Fibroblast of gingiva (primary cell): ENCODE data around the gene DIP2C.
A peak's percentile ranks its signal among the peaks of the same experiment; 100 is the strongest.
"Not testable (repeated sequence)": the region's sequence is repeated elsewhere in the genome, so short reads cannot be mapped to it uniquely, and the experiment has no call there.

ENCODE experiments used
- DNase-seq: peaks from one replicate; pipeline ENCODE4 v3.0.0-alpha.2; 2011; ENCODE audit warnings: low read depth

The DIP2C gene

GRCh38 chr10:375815-376505 lies 313.5 kb downstream of the DIP2C start:
- no peak for DNase-seq

DNA sequence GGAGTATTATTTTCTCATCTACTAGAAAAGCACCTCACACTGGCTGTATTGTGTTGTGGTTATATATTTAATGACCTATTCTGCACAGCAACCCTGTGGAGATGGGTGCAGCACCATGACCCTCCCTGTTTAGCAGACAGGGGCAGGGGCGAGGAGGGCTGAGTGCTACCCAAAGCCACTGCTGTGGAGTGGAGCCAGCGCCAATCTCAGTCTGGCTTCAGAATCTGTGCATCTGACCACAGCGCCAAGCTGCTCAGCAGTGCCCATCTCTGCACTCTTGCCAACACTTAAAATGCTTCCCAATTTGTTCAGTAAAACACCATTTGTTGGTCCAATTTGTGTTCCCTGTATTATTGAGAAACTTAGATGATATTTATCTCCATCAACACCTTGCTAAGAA lies 315.1 kb downstream of the DIP2C start:
- DNase-seq = no peak

DNA sequence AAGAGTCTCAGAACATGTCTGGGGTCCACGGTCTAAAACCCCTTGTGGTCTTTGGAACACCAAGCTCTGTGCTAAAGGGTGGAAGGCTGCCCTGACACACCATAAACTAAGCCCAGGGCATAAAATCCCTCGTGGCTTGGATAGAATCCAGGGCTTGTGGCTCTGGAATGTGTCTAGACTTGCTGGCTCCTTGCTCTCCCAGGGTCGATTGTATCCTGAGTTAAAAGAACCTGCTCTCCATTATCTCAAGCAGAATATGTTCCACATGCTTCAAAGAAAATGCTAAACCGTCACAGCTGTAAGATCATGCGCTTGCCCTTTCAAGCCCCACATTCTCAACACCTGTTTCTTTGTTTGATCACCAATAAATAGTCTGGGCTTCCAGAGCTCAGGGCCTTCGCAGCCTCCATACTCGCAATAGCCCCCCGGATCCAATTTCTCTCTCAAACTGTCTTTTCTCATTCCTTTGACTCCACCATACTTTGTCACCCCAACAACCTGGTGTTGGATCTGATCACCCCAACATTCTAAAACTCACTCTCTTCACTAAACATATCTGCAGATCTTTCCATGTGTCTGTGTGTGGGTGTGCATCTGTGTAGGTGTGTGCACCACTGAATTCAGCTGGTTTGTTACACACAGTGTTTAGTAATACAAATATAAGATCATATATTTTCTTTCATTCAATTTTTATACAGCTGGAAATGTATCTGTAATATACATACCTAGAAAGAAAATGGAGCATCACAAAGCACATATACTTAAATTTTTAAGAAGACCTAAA lies 315.8 kb downstream of the DIP2C start:
- DNase-seq = peak; percentile 48

DNA sequence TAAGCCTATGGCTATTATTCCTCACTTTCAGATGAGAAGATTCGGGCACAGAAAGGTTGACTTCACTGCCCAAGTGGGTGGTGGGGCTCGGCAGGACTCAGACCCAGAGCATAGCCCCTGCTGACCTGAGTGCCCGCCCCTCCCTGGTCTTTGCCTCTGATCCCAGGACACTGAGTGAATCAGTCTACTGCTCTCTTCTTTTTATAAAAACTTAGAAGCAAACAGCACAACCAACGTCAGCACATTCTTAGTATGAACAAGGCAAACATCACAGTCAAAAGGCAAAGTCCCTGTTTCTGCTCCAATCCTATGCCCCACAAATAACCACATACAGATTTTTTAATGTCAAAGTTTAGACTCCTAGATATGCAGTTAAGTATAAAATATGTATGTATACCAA lies 316.5 kb downstream of the DIP2C start:
- no peak for DNase-seq

GRCh38 chr10:372566-372965 lies 316.9 kb downstream of the DIP2C start:
- no peak for DNase-seq

DNA sequence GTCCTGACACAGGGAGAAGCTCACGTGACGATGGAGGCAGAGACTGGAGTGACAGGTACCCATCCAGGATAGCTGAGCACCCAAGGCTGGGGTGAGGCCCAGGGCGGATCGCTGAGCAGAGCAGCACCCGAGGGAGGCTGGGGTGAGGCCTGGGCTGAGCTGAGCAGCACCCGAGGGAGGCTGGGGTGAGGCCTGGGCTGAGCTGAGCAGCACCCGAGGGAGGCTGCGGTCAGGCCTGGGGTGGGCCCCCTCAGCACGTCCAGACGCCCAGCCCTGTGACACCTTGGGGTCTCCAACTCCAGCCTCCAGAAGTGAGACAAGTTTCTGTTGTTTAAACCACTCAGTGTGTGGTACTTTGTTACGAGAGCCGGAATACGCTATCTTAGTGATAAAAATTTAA lies 318.0 kb downstream of the DIP2C start:
- no peak for DNase-seq

DNA sequence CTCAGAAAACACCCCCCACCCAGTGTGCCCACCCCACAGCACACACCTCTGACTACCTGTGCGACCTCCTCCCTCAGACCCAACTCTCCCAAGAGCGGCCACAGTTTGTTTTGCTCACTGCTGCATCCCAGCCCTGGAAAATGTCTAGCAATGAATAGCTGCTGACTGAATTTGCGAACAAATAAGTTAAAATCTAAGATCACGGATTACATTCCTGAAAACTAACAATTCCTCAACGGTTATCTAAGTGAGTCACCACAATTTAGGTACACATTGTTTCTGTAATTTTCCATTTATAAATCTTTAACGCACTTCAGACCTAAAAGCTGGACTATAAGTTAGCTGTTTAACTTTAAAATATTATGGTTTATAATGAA lies 319.0 kb downstream of the DIP2C start:
- no peak for DNase-seq

GRCh38 chr10:369684-370448 lies 319.6 kb downstream of the DIP2C start:
- DNase-seq = peak; percentile 79

DNA sequence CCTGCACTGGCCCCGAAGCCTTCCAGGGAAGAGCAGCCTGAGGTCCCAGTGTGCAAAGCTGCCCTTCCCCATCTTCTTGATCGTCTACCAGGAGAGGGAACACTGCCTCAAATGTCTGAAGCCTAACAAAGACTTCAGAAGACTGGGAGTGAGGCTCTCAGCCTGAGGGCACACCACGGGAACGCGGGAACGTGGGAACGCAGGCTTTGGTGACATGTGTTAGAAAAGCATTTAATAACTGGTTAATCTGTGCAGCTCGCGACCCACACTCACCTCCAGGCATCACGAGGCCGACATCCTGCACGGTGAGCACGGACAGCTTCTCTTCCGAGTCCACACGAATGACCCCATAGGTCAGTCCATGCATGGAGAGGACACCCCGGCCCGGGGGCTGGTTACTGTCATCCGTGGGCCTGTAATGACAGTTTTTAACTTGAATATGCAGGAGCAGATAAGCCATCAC lies 320.2 kb downstream of the DIP2C start:
- no peak for DNase-seq

- DNase-seq = no peak
Measured at GRCh38 chr10:368579-369220, 320.8 kb downstream of the DIP2C start.

DNA sequence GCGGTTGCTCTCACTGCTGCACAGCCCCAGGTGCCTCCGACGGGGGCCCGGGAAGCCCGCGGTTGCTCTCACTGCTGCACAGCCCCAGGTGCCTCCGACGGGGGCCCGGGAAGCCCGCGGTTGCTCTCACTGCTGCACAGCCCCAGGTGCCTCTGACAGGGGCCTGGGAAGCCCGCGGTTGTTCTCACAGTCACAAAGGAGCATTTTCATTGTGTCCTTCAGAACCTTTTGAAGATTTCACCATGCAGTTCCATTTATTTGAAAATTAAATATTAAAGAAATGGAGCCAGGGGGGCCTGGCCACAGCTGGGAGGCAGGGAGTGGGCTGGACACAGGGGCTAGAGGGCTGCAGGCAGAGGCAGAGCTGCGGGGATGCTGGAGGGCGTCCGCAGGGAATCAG lies 321.4 kb downstream of the DIP2C start:
- DNase-seq = not testable (repeated sequence)

- DNase-seq = no peak
Measured at GRCh38 chr10:367636-368035, 321.8 kb downstream of the DIP2C start.

DNA sequence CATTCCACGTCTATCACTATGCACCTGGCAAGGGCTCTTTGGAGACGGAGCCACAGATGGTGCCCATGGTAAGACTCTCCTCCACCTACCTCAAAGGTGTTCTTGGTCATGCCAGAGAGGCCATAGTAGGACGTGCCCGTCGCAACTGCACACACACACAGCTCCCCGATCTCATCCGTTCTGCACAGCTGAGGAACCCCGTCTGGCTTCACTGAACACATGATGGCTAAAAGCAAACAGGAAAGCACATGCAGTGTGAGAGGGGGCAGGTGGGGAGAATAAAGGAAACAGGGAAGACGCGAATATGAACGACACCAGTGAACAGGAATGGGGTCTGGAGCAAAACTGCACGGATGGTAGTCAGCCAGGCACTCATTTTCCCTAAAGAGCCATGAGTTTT lies 323.3 kb downstream of the DIP2C start:
- DNase-seq = no peak

GRCh38 chr10:364267-364775 lies 325.1 kb downstream of the DIP2C start:
- DNase-seq = no peak

DNA sequence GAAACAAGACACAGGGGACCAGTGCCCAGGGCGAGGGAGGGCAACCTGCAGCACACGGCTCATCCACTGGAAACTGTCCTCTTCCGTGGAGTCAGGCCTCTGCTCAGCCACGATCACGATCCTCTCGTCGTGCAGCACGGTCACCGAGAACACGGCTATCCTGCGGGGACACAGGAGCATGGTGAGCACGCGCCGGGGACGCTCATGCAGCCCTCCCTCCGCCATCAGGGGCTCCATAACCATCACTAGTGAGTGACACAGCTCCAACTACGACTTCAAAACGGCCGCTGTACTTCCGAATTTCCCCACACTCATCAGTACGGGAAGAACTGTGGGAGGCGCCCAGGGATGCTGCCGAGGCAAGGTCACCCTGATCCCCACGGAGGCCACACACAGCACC lies 326.3 kb downstream of the DIP2C start:
- no peak for DNase-seq

- DNase-seq = no peak
Measured at GRCh38 chr10:361203-362081, 328.0 kb downstream of the DIP2C start.

DNA sequence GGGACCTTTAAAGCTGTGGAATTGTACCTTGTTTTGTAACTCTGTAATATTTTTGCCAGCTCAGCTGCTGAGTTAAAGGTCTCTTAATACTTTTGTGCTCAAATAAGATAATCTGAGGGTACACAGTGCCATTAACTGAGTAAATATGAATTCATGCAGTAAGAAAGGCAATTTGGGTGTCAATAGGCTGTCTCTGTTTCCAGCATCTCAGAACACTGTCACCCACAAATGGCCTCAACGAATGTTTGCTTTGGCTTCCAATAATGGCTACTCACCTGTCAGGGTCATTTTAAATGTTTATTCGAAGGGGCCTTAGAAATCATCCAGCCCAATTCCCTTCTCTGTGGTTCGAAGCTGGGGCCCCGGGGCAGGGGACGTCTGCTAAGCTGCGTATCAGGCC lies 328.8 kb downstream of the DIP2C start:
- no peak for DNase-seq

- no peak for DNase-seq
Measured at GRCh38 chr10:359762-360161, 329.7 kb downstream of the DIP2C start.

DNA sequence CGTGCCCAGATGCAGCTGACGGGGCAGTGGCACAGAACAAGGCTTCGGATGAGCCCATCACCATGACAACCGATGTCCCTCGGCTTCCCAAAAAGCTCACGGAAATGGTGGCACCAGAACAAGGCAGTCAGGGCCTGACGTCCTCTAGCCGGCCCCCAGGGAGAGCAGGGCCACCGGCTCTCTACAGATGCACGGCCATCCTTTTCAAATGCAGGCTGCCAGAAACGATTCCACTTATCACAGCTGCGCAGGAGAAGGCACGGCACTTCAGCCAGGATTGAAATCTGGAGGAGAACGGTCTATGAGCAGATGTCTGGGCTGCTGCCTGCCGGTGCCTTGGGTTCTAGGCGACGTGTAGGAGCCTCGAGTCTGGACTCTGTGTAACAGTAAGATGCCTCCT lies 330.4 kb downstream of the DIP2C start:
- DNase-seq = no peak

GRCh38 chr10:357201-357950 lies 332.1 kb downstream of the DIP2C start:
- no peak for DNase-seq
